Measurements from ENCODE around the gene CCDC24.

CCDC24 gene

GRCh38 chr1:43963006-43963405, 28.4 kb upstream of the CCDC24 start:
- no peak for DNase-seq (ENCODE audit: low read depth)

- no peak for DNase-seq (ENCODE audit: low read depth)
Observed at GRCh38 chr1:43963890-43964289, 27.5 kb upstream of the CCDC24 start.

- no peak for DNase-seq (ENCODE audit: low read depth)
Observed at GRCh38 chr1:43965316-43965715, 26.1 kb upstream of the CCDC24 start.

GRCh38 chr1:43968348-43968948, 23.0 kb upstream of the CCDC24 start:
- no peak for DNase-seq (ENCODE audit: low read depth)

- DNase-seq (ENCODE audit: low read depth), result no peak
Observed at GRCh38 chr1:43969416-43969745, 22.0 kb upstream of the CCDC24 start.

GRCh38 chr1:43969746-43970466, 21.5 kb upstream of the CCDC24 start, which contains the start of gene DPH2:
DPH2 (plus strand) TSS chr1:43970010; CDS start chr1:43970176, 166 bp downstream.
- DNase-seq (ENCODE audit: low read depth), result peak; percentile 96

- DNase-seq (ENCODE audit: low read depth), result no peak
Observed at GRCh38 chr1:43970502-43970901, 20.9 kb upstream of the CCDC24 start.

- DNase-seq (ENCODE audit: low read depth), result no peak
Observed at GRCh38 chr1:43970911-43971310, 20.5 kb upstream of the CCDC24 start.

- DNase-seq (ENCODE audit: low read depth), result no peak
Observed at GRCh38 chr1:43971336-43971980, 19.9 kb upstream of the CCDC24 start.

GRCh38 chr1:43973981-43974442, 17.4 kb upstream of the CCDC24 start:
- DNase-seq (ENCODE audit: low read depth), result no peak

GRCh38 chr1:43974443-43975248, 16.8 kb upstream of the CCDC24 start, which contains the start of gene ATP6V0B:
ATP6V0B (plus strand) TSS chr1:43974960; CDS start chr1:43975041, 81 bp downstream.
- DNase-seq (ENCODE audit: low read depth), result peak; percentile 89

- DNase-seq (ENCODE audit: low read depth), result no peak
Observed at GRCh38 chr1:43975249-43975961, 16.0 kb upstream of the CCDC24 start.

- DNase-seq (ENCODE audit: low read depth), result no peak
Observed at GRCh38 chr1:43976045-43976444, 15.4 kb upstream of the CCDC24 start.

- no peak for DNase-seq (ENCODE audit: low read depth)
Observed at GRCh38 chr1:43976890-43977289, 14.5 kb upstream of the CCDC24 start.

- DNase-seq (ENCODE audit: low read depth), result no peak
Observed at GRCh38 chr1:43977376-43978263, 13.8 kb upstream of the CCDC24 start.

GRCh38 chr1:43978264-43978550, 13.2 kb upstream of the CCDC24 start:
- DNase-seq (ENCODE audit: low read depth), result no peak

- DNase-seq (ENCODE audit: low read depth), result no peak
Observed at GRCh38 chr1:43978551-43979260, 12.7 kb upstream of the CCDC24 start, which contains the start of gene B4GALT2. B4GALT2 (plus strand) TSS chr1:43979210; CDS start chr1:43981161, 1,951 bp downstream.

GRCh38 chr1:43979261-43979527, 12.2 kb upstream of the CCDC24 start:
- no peak for DNase-seq (ENCODE audit: low read depth)

- DNase-seq (ENCODE audit: low read depth), result no peak
Observed at GRCh38 chr1:43979528-43980254, 11.7 kb upstream of the CCDC24 start.
